Calu3 (cell line): ENCODE data around the gene IFNGR1. TPM values are rescaled to one million over a fixed set of nuclear protein-coding genes. Genes with fewer than 3 reads are reported as not detected.

Source experiments
- BruUV-seq: library from RNA; stranded (reverse); fragments of 400-500 nt; replicated peaks from 2 replicates; lab custom pipeline; 2021; lab: Mats Ljungman, UMichigan
- CTCF ChIA-PET: fragments of 300-600 bp; sonication (Branson Sonifier 250); formaldehyde crosslinking; loops from one replicate; lab custom pipeline; 2022; ENCODE audit warnings: antibody characterized with exemption; lab: Charles Lee
- DNase-seq: peaks from one replicate; pipeline ENCODE4 v3.0.0; 2022
- H3K27ac Mint-ChIP-seq: one replicate; pipeline ENCODE4 v1.8.0; 2022; ENCODE audit warnings: mixed read lengths; ENCODE audit not compliant: unreplicated experiment
- H3K27me3 Mint-ChIP-seq: one replicate; pipeline ENCODE4 v1.8.0; 2022; ENCODE audit warnings: mixed read lengths; ENCODE audit not compliant: unreplicated experiment
- H3K36me3 Mint-ChIP-seq: one replicate; pipeline ENCODE4 v1.8.0; 2022; ENCODE audit warnings: mild to moderate bottlenecking, moderate library complexity, mixed read lengths; ENCODE audit not compliant: insufficient read depth, unreplicated experiment
- H3K4me1 Mint-ChIP-seq: one replicate; pipeline ENCODE4 v1.8.0; 2022; ENCODE audit warnings: mild to moderate bottlenecking, low read depth, mixed read lengths; ENCODE audit not compliant: unreplicated experiment
- H3K4me3 Mint-ChIP-seq: one replicate; pipeline ENCODE4 v1.8.0; 2022; ENCODE audit warnings: mild to moderate bottlenecking, low read depth, moderate library complexity, mixed read lengths; ENCODE audit not compliant: unreplicated experiment
- H3K9me3 Mint-ChIP-seq: one replicate; pipeline ENCODE4 v1.8.0; 2022; ENCODE audit warnings: low read depth, mixed read lengths; ENCODE audit not compliant: unreplicated experiment
- CTCF ChIP-seq: fragments of 200-600 bp; IDR thresholded peaks from one replicate; pipeline ENCODE4 v1.8.0; 2022; ENCODE audit warnings: antibody characterized with exemption; ENCODE audit not compliant: unreplicated experiment
- intact Hi-C: fragments of 100-400 bp; cut with micrococcal nuclease; formaldehyde crosslinking; loops from one replicate; pipeline ENCODE4 v1.10.0; 2022; ENCODE audit not compliant: unreplicated experiment
- total RNA-seq: library from RNA; stranded (reverse); gene quantifications from 2 replicates; pipeline ENCODE4 v1.2.3, GENCODE V29; 2022

IFNGR1 gene
- total RNA-seq, 1 experiment from 2014 or later: 26.4 TPM

GRCh38 chr6:137150072-137150471, 69.1 kb downstream of the IFNGR1 start:
- no peak for TF ChIP-seq CTCF
- Mint-ChIP-seq H3K36me3 (no peaks in the 10 kb centered on the region), H3K9me3 (no peaks in the 10 kb centered on the region), H3K4me3 (no peak overlapping the region), H3K27ac (no peak overlapping the region), H3K27me3 (peaks cover 15% of the 10 kb centered on the region), H3K4me1 (no peaks in the 10 kb centered on the region)
- no peak for DNase-seq
- intact Hi-C loops: no loop called here
- no TSS peak for BruUV-seq
- CTCF ChIA-PET: interaction anchor here (0.7 kb wide), 1 partner anchor 169 kb away, joined by 4 read pairs; no protein-coding TSS in a partner anchor

GRCh38 chr6:137149035-137149393, 70.2 kb downstream of the IFNGR1 start:
- Mint-ChIP-seq H3K4me3 (no peak overlapping the region), H3K4me1 (no peaks in the 10 kb centered on the region), H3K36me3 (no peaks in the 10 kb centered on the region), H3K9me3 (no peaks in the 10 kb centered on the region), H3K27me3 (peaks cover 15% of the 10 kb centered on the region), H3K27ac (no peak overlapping the region)
- BruUV-seq: no TSS peak
- CTCF ChIA-PET: no interaction called here
- TF ChIP-seq CTCF: no peak
- intact Hi-C loops: no loop called here
- no peak for DNase-seq

- TF ChIP-seq CTCF: no peak
- CTCF ChIA-PET: no interaction called here
- Mint-ChIP-seq H3K4me1 (no peaks in the 10 kb centered on the region), H3K27ac (no peak overlapping the region), H3K36me3 (no peaks in the 10 kb centered on the region), H3K9me3 (no peaks in the 10 kb centered on the region), H3K27me3 (peaks cover 15% of the 10 kb centered on the region), H3K4me3 (no peak overlapping the region)
- intact Hi-C loops: no loop called here
- no TSS peak for BruUV-seq
- DNase-seq: no peak
These were observed 70.7 kb downstream of the IFNGR1 start for GRCh38 chr6:137148306-137149034.

Other genes starting within 250 kb of the IFNGR1 start
- 2.4 and 3.1 TPM in 2 replicates for gene IL20RA, start 174.4 kb downstream of the IFNGR1 start, total RNA-seq
- not detected in 2 replicates for gene IL22RA2, start 45.7 kb downstream of the IFNGR1 start, total RNA-seq